Heart right ventricle (tissue), 16 donors: ENCODE results near the gene P3H3. TPM values are rescaled to one million over a fixed set of nuclear protein-coding genes. Genes with fewer than 3 reads are reported as not detected.

ENCODE experiments used
- ATAC-seq, 8 donors: fragments of 200-7000 bp; cut with Tn5 transposase; one replicate each; pipeline ENCODE4 v1.9.1; 2020; ENCODE audit warnings: mild to moderate bottlenecking in 8 of 8, moderate library complexity in 8 of 8, moderate number of reproducible peaks in 1 of 8
- DNase-seq, 2 donors: peaks; one replicate each; pipeline ENCODE4 v3.0.0-alpha.2; 2020
- H3K27ac ChIP-seq, 10 donors: fragments of 200-600 bp; sonication (generic) in 2 of 10; one replicate each; pipeline versions ENCODE4 v1.5.0 to v1.8.0; 2020 to 2022; ENCODE audit warnings: mild to moderate bottlenecking in 3 of 10
- H3K27me3 ChIP-seq, 7 donors: fragments of 200-600 bp; one replicate each; pipeline ENCODE4 v1.8.0; 2021 to 2022; ENCODE audit warnings: mild to moderate bottlenecking in 2 of 7
- H3K36me3 ChIP-seq, 9 donors: fragments of 200-600 bp; sonication (generic) in 1 of 9; one replicate each; pipeline versions ENCODE4 v1.5.0 to v1.8.0; 2020 to 2022; ENCODE audit warnings: mild to moderate bottlenecking in 2 of 9
- H3K4me1 ChIP-seq, 9 donors: fragments of 200-600 bp; sonication (generic) in 1 of 9; one replicate each; pipeline versions ENCODE4 v1.5.0 to v1.8.0; 2020 to 2022; ENCODE audit warnings: mild to moderate bottlenecking in 4 of 9
- H3K4me3 ChIP-seq, 10 donors: fragments of 200-600 bp; sonication (generic) in 2 of 10; one replicate each; pipeline versions ENCODE4 v1.5.0 to v1.8.0; 2020 to 2022; ENCODE audit warnings: mild to moderate bottlenecking in 7 of 10, moderate library complexity in 2 of 10
- H3K9me3 ChIP-seq, 11 donors: fragments of 200-600 bp in 10 of 11; sonication (generic) in 2 of 11; one replicate each; pipeline versions ENCODE4 v1.5.0 to v1.8.0; 2013 to 2022; ENCODE audit warnings: mild to moderate bottlenecking in 2 of 11, control low read depth in 1 of 11, moderate library complexity in 1 of 11
- WGBS, 2 donors: extraction: QIAGEN DNeasy Blood & Tissue Kit; methylation state at CpG; one replicate each; pipeline ENCODE4 v1.1.7; 2013; ENCODE audit warnings: inconsistent platforms in 1 of 2; 5-methylcytosine and 5-hydroxymethylcytosine counted together
- intact Hi-C, 10 donors: fragments of 100-400 bp; cut with DNase I; formaldehyde crosslinking; loops; one replicate each; pipeline versions ENCODE4 v1.11.1 to v1.14.2; 2022
- polyA plus RNA-seq, 2 donors: library from polyadenylated mRNA; stranded (reverse); fragments of 200-250 nt; gene quantifications; one replicate each; pipeline ENCODE4 v1.2.3, GENCODE V29; 2013
- total RNA-seq, 10 donors: library from RNA; stranded (reverse); fragmentation: NEBNext Ultra II Directional in 3 of 10; extraction: Animal tissue kit (Norgen Biotek cat#: 25700) in 3 of 10; gene quantifications; one replicate each; pipeline versions ENCODE4 v1.2.1 to v1.2.4, GENCODE V29; 2021 to 2023
- TF ChIP-seq, protein P1 (sequence below), 9 donors: fragments of 200-600 bp; sonication (generic) in 2 of 9; IDR thresholded peaks; one replicate each; pipeline versions ENCODE4 v1.5.0 to v1.8.0; 2021 to 2022; ENCODE audit warnings: antibody characterized with exemption in 9 of 9, mild to moderate bottlenecking in 5 of 9, moderate library complexity in 1 of 9
- donor health status: Arrhythmogenic right ventricular cardiomyopathy.
- donor health status: ischemic (EF 13 %, LVEDD 7.1; RV severe dilation, severe dysfunction).
- donor health status: healthy with polysubstance abuse.
- donor health status: DM: no; HTN: yes; CAD: no.
- donor health status: DM: no; HTN: no; CAD: no.
- donor health status: ischemic (EF 25% LVEDD 6.9; RV normal size, moderate dysfunction).
- donor health status: ischemic (EF 25% LVEDD 5.7; RV mildly dilated, moderate dysfunction).
- donor health status: healthy.
- donor health status: DM: yes; HTN: yes; CAD: no.
- donor health status: Ischemic cardiomyopathy.
- donor health status: ischemic (EF 35%, LVEDD 5.7; RV mildly dilated, moderate dysfunction).
- donor health status: nonischemic (EF 11% LVEDD 7.7; RV severe dilation, severe dysfunction).
- donor health status: DM: yes; HTN: yes; CAD: no.
- donor health status: PGD.
- donor health status: ischemic (EF 29% LVEDD 5.4; RV normal size, mild dysfunction).
- donor health status: nonischemic (EF 23%, LVEDD 6.1; RV moderate dilation, normal function).

Gene P3H3
- total and polyA plus RNA-seq, 12 donors = 6.4 to 37.8 (median 16.0) TPM

DNA sequence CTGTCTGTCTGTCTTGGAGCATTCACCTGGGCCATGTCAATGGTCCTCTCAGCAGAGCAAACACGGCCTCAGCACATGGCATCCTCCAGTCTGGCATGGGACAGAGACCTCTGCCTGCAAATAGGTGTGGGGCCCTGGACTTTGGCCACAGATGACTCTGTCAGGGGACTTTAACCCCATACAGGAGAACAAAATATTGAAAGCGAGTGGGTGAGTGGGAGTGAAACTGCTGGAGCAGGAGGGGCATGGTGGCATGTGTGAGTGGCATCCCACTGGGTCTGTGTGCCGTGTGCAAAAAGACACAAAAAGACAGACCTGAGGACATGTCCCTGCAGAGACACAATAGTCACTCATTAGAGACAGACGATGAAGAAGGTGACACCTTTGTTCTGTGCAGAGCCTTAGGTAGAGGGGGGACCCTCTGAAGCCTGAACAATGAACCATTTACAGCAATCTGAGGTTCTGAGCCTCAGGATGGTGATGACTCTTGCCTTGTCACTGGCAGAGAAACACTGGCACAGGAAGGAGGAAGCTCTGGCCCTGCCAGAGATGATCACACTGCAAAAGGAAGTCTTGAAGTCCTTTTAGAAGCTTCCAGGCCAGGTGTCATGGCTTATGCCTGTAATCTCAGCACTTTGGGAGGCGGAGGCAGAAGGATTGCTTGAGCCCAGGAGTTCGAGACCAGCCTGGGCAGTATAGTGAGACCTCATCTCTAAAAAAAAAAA lies 48.3 kb upstream of the P3H3 start:
- no peak for ATAC-seq
- intact Hi-C loops = loop anchor here (1.0 to 5.0 kb wide), 10 partner anchors 26 to 163 kb away; partner anchors contain the start of genes MLF2 (in 5 of the 10), GPR162 (in 2 of the 10) and P3H3 (in 1 of the 10)
- TF ChIP-seq, protein P1, sequence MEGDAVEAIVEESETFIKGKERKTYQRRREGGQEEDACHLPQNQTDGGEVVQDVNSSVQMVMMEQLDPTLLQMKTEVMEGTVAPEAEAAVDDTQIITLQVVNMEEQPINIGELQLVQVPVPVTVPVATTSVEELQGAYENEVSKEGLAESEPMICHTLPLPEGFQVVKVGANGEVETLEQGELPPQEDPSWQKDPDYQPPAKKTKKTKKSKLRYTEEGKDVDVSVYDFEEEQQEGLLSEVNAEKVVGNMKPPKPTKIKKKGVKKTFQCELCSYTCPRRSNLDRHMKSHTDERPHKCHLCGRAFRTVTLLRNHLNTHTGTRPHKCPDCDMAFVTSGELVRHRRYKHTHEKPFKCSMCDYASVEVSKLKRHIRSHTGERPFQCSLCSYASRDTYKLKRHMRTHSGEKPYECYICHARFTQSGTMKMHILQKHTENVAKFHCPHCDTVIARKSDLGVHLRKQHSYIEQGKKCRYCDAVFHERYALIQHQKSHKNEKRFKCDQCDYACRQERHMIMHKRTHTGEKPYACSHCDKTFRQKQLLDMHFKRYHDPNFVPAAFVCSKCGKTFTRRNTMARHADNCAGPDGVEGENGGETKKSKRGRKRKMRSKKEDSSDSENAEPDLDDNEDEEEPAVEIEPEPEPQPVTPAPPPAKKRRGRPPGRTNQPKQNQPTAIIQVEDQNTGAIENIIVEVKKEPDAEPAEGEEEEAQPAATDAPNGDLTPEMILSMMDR (IDR thresholded peaks at IDR 0.05) = no peak
- no peak overlapping the region for H3K4me3 ChIP-seq
- H3K36me3 ChIP-seq = peaks cover 0 to 7% (median 0%) of the 10 kb centered on the region in 9 donors
- peaks cover 0 to 30% (median 0%) of the 10 kb centered on the region in 7 donors for H3K27me3 ChIP-seq
- H3K9me3 ChIP-seq = no peaks in the 10 kb centered on the region
- WGBS, 2 donors = 91 to 92% methylated on average over 6 of the region's 6 CpGs
- DNase-seq = no peak
- H3K27ac ChIP-seq = peak overlapping the region in 1 of 10 donors; percentile 60
- peaks cover 0 to 26% (median 20%) of the 10 kb centered on the region in 9 donors for H3K4me1 ChIP-seq

DNA sequence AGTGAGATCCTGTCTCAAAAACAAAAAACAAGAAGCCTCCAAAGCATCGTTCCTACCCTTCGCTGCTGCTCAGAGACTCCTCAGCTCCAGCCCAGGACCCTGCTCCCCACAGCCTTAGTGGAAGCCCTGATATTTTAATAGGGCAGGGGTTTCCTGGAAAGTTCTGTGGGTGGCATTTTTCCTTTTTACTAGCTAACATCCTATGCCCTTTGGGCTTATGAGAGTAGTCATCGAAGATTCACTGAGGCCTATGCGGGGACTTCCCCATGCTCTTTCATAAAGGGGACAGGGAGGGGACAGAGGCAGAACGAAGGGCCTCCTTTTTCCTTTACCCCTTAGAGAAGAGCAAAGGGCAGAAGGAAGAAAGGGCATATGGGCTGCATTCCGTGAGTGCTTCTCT lies 47.6 kb upstream of the P3H3 start:
- intact Hi-C loops = loop anchor here in 2 of 10 donors (5.0 kb wide), 2 partner anchors 42 to 43 kb away; partner anchors contain the start of gene GPR162 (in 1 of the 2)
- WGBS, 2 donors = 85 to 88% methylated on average over 6 of the region's 6 CpGs
- H3K4me3 ChIP-seq = no peak overlapping the region
- ATAC-seq (no peak), DNase-seq (no peak)
- peaks cover 0 to under 1% (median 0%) of the 10 kb centered on the region in 9 donors for H3K36me3 ChIP-seq
- H3K4me1 ChIP-seq = peaks cover 0 to 31% (median 21%) of the 10 kb centered on the region in 9 donors
- no peak overlapping the region for H3K27ac ChIP-seq
- TF ChIP-seq, protein P1 (IDR thresholded peaks at IDR 0.05) = no peak
- peaks cover 0 to 23% (median 0%) of the 10 kb centered on the region in 7 donors for H3K27me3 ChIP-seq
- H3K9me3 ChIP-seq = no peaks in the 10 kb centered on the region

DNA sequence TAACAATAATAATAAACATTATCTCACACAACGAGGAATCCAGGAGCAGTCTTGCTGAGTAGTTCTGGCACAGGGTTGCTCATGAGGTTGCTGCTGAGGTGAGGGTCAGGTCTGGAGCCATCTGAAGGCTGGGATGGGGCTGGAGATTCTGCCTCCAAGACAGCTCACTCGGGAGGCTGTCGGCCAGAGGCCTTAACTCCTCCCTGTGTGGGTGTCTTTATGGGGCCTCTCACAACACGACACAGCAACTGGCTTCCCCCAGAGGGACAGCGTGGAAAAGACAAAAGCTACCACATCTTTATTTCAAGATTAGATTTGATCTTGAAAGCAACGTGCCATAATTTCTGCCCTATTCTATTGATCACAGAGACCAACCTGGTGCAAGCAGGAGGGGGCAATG lies 46.1 kb upstream of the P3H3 start:
- H3K27me3 ChIP-seq = peaks cover 0 to 13% (median 0%) of the 10 kb centered on the region in 7 donors
- no peak for ATAC-seq
- H3K27ac ChIP-seq = no peak overlapping the region
- H3K36me3 ChIP-seq = no peaks in the 10 kb centered on the region
- no peaks in the 10 kb centered on the region for H3K9me3 ChIP-seq
- TF ChIP-seq, protein P1 (IDR thresholded peaks at IDR 0.05) = no peak
- intact Hi-C loops = loop anchor here in 2 of 10 donors (5.0 kb wide), 2 partner anchors 40 to 45 kb away; partner anchors contain the start of gene GPR162 (in 1 of the 2)
- WGBS, 2 donors = 70 to 75% methylated on average over 6 of the region's 6 CpGs
- no peak overlapping the region for H3K4me3 ChIP-seq
- H3K4me1 ChIP-seq = peaks cover 0 to 43% (median 22%) of the 10 kb centered on the region in 9 donors
- DNase-seq = no peak

DNA sequence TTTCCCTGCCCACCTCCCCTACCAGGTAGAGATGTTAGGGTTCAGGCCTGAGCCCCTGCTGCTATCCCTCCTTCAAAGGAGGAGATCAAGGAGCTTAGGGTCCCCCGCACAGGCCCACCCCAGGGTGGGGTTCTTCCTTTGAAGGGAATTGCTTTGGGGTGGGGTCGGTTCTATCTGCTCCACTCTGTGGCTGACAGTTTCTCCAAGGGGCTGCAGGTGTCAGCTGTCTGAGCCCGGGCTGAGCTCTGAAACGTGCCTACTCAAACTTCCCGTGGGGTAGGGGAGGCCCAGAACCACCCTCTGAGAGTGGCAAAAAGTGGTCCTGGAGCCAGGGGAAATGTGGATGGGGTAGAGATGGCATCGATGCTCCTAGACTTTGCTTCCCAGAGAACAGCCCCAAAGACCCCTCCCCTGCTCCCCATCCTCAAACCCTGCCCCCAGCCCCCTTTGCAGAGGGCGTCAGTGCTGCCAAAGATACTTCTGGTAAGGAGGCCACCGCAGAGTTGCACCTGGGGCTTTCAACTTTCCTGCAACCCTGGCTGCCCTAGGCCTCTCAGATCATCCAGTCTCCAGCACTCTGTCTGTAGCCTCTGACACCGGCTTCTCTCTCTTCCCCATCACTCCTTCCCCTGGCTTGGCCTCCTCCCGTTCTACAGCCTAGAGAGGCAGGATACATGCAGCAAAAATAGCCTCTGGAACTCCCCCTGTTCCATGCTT lies 45.2 kb upstream of the P3H3 start:
- ATAC-seq (no peak), DNase-seq (no peak)
- Histone ChIP-seq H3K4me3 (no peak overlapping the region), H3K4me1 (peaks cover 0 to 44% (median 25%) of the 10 kb centered on the region in 9 donors), H3K9me3 (no peaks in the 10 kb centered on the region), H3K27ac (no peak overlapping the region), H3K36me3 (no peaks in the 10 kb centered on the region), H3K27me3 (peaks cover 0 to 4% (median 0%) of the 10 kb centered on the region in 7 donors)
- TF ChIP-seq, protein P1 (IDR thresholded peaks at IDR 0.05) = no peak
- intact Hi-C loops = loop anchor here in 2 of 10 donors (5.0 kb wide), 2 partner anchors 39 to 46 kb away; partner anchors contain the start of gene GPR162 (in 1 of the 2)
- 74 to 79% methylated on average over 10 of the region's 10 CpGs for WGBS, 2 donors
